ENCODE results near the gene IDI2.

The IDI2 gene

DNA sequence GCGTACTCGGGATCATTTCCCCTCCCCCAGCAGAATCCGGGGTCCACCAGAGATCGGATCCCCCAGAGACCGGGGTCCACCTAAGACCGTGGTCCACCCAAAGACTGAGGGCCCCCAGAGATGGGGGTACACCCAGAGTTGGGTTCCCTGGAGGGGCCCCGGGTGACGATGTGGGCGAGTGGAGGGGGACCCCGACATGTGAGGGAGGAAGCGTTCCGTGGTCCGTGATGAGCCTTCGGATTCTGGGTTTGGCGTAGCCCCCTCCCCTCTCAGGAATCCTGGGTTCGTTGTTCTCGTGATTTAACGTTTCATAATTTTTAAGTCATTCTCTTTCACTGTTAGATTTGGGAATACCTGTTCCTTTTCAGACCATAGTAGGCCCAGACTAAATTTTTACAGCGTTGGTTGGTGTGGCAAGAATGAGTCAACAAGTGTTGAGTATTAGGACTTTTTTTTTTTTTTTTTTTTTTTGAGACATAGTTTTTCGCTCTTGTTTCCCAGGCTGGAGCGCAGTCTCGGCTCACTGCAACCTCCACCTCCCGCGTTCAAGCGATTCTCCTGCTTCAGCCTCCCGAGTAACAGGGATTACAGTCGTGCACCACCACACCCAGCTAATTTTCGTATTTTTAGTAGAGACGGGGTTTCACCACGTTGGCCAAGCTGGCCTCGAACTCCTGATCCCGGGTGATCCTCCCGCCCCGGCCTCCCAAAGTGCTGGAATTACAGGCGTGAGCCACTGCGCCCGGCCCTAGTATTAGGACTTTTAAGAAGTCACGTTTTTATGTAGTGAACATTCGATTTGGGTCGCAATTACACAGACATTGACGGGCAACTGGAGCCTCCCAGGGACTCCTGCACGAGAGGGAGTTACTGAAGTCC lies 36.8 kb downstream of the IDI2 start:
- no peaks in the 10 kb centered on the region for H3K27me3 ChIP-seq
- no peaks in the 10 kb centered on the region for H3K9me3 ChIP-seq
- intact Hi-C loops (cut with DNase I; ENCODE audit: low total_unique reads), result loop anchor here (2.0 kb wide), 2 partner anchors 58 to 68 kb away; partner anchors contain the start of genes LARP4B and WDR37
- no peak for DNase-seq
- H3K4me3 ChIP-seq, result peak overlapping the region; percentile 80 to 87
- peaks cover 0 to 29% (median 21%) of the 10 kb centered on the region in 4 donors for H3K4me1 ChIP-seq
- H3K36me3 ChIP-seq, result peaks cover 0 to 22% (median 10%) of the 10 kb centered on the region in 3 donors
- H3K27ac ChIP-seq, result peak overlapping the region; percentile 81 to 93
- TF ChIP-seq, protein P1, sequence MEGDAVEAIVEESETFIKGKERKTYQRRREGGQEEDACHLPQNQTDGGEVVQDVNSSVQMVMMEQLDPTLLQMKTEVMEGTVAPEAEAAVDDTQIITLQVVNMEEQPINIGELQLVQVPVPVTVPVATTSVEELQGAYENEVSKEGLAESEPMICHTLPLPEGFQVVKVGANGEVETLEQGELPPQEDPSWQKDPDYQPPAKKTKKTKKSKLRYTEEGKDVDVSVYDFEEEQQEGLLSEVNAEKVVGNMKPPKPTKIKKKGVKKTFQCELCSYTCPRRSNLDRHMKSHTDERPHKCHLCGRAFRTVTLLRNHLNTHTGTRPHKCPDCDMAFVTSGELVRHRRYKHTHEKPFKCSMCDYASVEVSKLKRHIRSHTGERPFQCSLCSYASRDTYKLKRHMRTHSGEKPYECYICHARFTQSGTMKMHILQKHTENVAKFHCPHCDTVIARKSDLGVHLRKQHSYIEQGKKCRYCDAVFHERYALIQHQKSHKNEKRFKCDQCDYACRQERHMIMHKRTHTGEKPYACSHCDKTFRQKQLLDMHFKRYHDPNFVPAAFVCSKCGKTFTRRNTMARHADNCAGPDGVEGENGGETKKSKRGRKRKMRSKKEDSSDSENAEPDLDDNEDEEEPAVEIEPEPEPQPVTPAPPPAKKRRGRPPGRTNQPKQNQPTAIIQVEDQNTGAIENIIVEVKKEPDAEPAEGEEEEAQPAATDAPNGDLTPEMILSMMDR (IDR thresholded peaks at IDR 0.05), result no peak

DNA sequence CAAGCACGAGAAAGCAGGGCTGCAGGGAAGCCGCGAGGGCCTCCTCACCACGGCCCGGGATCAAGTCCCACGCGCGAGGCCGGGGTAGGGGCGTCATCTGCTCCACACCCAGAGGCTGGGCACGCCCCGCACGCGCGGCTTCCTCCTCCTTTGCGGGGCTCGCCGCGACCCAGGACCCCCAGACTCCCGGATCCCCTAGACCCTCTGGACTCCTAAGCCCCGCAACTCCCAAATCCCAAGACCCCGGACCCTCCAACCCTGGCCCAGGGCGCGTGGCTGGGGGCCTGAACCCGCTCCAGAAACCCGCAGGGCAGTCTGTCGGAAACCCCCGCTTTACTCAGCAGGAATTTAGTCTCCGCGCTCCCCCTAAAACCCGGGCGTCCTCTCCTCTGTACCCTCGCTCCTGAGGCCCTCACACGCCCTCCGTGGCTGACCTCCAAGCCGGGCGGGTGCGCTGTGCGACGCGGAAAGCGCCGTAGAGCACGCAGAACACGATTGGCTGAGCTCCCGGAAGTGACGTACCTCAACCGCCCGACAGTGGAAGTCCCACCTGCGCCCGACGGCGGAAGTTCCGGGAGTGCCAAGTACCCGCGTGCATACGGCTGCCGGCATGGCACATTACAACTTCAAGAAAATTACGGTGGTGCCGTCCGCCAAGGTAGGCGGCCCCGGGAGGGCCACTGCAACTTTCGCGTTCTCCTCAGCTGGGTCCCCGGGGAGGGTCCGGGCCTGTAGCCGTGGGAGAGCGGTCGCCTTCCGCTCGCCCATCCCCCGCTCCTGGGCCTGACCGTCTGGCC lies 37.6 kb downstream of the IDI2 start, which contains the start of gene GTPBP4:
TSS of gene GTPBP4 (plus strand) at position 565 of the 797 bp plus-strand sequence. CDS start at position 611, 46 bp downstream.
- TF ChIP-seq, protein P1 (IDR thresholded peaks at IDR 0.05), result no peak
- Histone ChIP-seq H3K27me3 (no peaks in the 10 kb centered on the region), H3K4me1 (peaks cover 0 to 29% (median 21%) of the 10 kb centered on the region in 4 donors), H3K4me3 (peak within 1 kb of the TSS; percentile 80 to 87), H3K9me3 (no peaks in the 10 kb centered on the region), H3K27ac (peak within 1 kb of the TSS; percentile 81 to 93), H3K36me3 (peaks cover 0 to 13% (median 1%) of the 10 kb centered on the region in 3 donors)
- peak; percentile 98 for DNase-seq
- intact Hi-C loops (cut with DNase I; ENCODE audit: low total_unique reads), result loop anchor here (2.0 kb wide), 2 partner anchors 57 to 69 kb away; partner anchors contain the start of genes LARP4B and WDR37

DNA sequence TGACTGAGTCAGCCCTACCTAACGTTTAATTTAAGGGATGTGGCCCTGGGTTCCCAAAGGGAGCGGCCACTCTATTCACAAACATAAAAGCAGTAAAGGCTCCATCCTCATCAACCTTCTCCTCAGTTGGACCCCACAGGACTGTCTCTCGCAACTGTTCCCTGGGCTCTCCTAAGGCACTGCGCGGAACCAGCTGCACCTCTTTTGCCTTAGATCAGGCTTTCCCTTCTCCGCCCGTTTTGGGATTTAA lies 38.1 kb downstream of the IDI2 start:
- no peak for DNase-seq
- peak overlapping the region; percentile 80 to 87 for H3K4me3 ChIP-seq
- TF ChIP-seq, protein P1 (IDR thresholded peaks at IDR 0.05), result no peak
- H3K27me3 ChIP-seq, result no peaks in the 10 kb centered on the region
- intact Hi-C loops (cut with DNase I; ENCODE audit: low total_unique reads), result no loop called here
- H3K4me1 ChIP-seq, result peaks cover 0 to 29% (median 21%) of the 10 kb centered on the region in 4 donors
- H3K9me3 ChIP-seq, result no peaks in the 10 kb centered on the region
- H3K27ac ChIP-seq, result peak overlapping the region; percentile 81 to 93
- peaks cover 0 to 8% (median 0%) of the 10 kb centered on the region in 3 donors for H3K36me3 ChIP-seq

DNA sequence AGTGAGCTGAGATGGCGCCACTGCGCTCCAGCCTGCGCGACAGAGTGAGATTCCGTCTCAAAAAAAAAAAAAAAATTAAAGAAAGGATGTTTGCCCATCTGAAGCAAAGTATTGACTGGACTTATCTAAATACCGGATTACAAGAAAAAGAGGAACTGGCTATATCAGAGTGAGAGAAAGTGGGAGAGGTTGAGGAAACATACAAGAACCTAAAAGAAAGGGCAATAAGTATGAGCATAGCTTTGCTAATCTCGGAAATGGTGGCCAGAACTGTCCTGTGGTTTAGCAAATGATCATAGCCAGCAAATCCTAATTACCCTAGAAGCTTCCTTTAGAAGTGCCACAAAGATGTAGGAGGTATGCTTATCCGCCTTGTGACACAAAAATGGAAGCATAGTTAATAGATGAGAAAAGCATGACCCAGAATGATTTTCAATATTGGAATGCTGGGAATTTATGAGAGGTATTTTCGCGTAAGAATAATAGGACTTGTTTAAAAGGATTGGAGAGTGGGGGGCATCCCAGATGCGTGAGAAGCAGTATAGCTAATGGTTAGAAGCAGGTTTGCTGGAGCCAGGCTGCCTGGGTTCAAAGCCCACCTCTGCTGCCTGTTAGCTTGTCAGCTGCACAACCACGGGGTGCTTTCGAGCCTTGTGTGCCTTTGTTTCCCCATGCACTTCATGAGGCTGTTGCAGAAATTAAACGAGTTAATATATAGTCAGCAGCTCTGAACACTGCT lies 38.6 kb downstream of the IDI2 start:
- Histone ChIP-seq H3K9me3 (no peaks in the 10 kb centered on the region), H3K27ac (peak overlapping the region; percentile 81 to 93), H3K4me1 (peaks cover 0 to 29% (median 21%) of the 10 kb centered on the region in 4 donors), H3K27me3 (no peaks in the 10 kb centered on the region), H3K4me3 (peak overlapping the region; percentile 80 to 87), H3K36me3 (peaks cover 0 to 7% (median 0%) of the 10 kb centered on the region in 3 donors)
- DNase-seq, result no peak
- intact Hi-C loops (cut with DNase I; ENCODE audit: low total_unique reads), result no loop called here
- TF ChIP-seq, protein P1 (IDR thresholded peaks at IDR 0.05), result no peak
